ENCODE measurements around the gene ENTREP3.

DNA sequence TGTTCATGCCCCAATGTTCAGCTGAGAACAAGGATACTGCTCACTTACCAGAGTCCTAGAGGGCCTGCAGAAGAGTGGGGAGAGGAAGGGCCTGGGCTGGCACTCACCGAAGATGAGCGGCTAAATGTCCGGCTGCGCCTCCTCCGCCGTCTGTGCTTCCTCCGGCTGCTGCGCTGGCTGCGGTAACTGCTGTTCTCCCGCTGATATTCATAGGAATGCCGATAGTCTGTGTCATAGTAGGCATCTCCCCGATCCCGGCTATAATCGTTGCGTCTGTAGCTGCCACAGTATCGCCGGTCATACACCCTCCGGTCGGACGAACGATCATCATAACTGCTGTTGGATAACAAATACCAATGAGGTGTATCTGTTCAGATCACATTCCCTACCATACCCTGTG lies 14.1 kb upstream of the ENTREP3 start:
- TF ChIP-seq TAF1 (IDR thresholded peaks at IDR 0.05; ENCODE audit: borderline replicate concordance, low read depth, low read length) (no peak), POLR2A (IDR thresholded peaks at IDR 0.05; ENCODE audit: low read depth, low read length) (no peak), POLR2AphosphoS5 (IDR thresholded peaks at IDR 0.05; ENCODE audit: low read depth, low read length) (no peak)

Data from GM12892 (cell line).